Neural progenitor cell (in vitro differentiated cells): ENCODE results near the gene PTPRN2. TPM values are rescaled to one million over a fixed set of nuclear protein-coding genes. Genes with fewer than 3 reads are reported as not detected.

Experiments used
- DNase-seq: peaks from one replicate; pipeline ENCODE4 v3.0.0-alpha.2; 2016; ENCODE audit warnings: low spot score
- H2AFZ ChIP-seq: fragments of 200-600 bp; sonication (generic); replicated peaks from 2 replicates; pipeline ENCODE4 v1.6.1; 2016; ENCODE audit warnings: antibody characterized with exemption
- H3F3A ChIP-seq: fragments of 200-600 bp; sonication (generic); 2 replicates; pipeline ENCODE4 v1.6.1; 2016; ENCODE audit warnings: antibody characterized with exemption, low read depth
- H3K27ac ChIP-seq: fragments of 200-600 bp; sonication (generic); 2 replicates; pipeline ENCODE4 v1.5.1; 2016; ENCODE audit warnings: mild to moderate bottlenecking
- H3K27me3 ChIP-seq: fragments of 200-600 bp; sonication (generic); 2 replicates; pipeline ENCODE4 v1.6.1; 2016; ENCODE audit warnings: mild to moderate bottlenecking, moderate library complexity
- H3K36me3 ChIP-seq: fragments of 200-600 bp; sonication (generic); 2 replicates; pipeline ENCODE4 v1.5.1; 2016
- H3K4me1 ChIP-seq: fragments of 200-600 bp; sonication (generic); 2 replicates; pipeline ENCODE4 v1.6.1; 2016; ENCODE audit warnings: mixed run types
- H3K4me2 ChIP-seq: fragments of 200-600 bp; sonication (generic); 2 replicates; pipeline ENCODE4 v1.6.1; 2016
- H3K4me3 ChIP-seq: fragments of 200-600 bp; sonication (generic); 2 replicates; pipeline ENCODE4 v1.5.1; 2016
- H3K79me2 ChIP-seq: fragments of 200-600 bp; sonication (generic); 2 replicates; pipeline ENCODE4 v1.6.1; 2016; ENCODE audit warnings: low read depth
- H3K9ac ChIP-seq: fragments of 200-600 bp; sonication (generic); 2 replicates; pipeline ENCODE4 v1.6.1; 2016
- H3K9me3 ChIP-seq: fragments of 200-600 bp; sonication (generic); 2 replicates; pipeline ENCODE4 v1.5.1; 2016; ENCODE audit warnings: low read depth
- H4K20me1 ChIP-seq: fragments of 200-600 bp; sonication (generic); 2 replicates; pipeline ENCODE4 v1.6.1; 2016; ENCODE audit warnings: low read depth
- H3K27ac Mint-ChIP-seq: 3 replicates; pipeline ENCODE4 v1.8.0; 2021; ENCODE audit warnings: mixed read lengths
- H3K27me3 Mint-ChIP-seq: 2 replicates; pipeline ENCODE4 v1.8.0; 2022; ENCODE audit warnings: low read depth, mild to moderate bottlenecking, inconsistent platforms, moderate library complexity, mixed read lengths; ENCODE audit not compliant: insufficient read depth
- H3K36me3 Mint-ChIP-seq: 3 replicates; pipeline ENCODE4 v1.8.0; 2021; ENCODE audit warnings: mixed read lengths
- H3K4me1 Mint-ChIP-seq: 3 replicates; pipeline ENCODE4 v1.8.0; 2021; ENCODE audit warnings: mixed read lengths
- H3K4me3 Mint-ChIP-seq: 3 replicates; pipeline ENCODE4 v1.8.0; 2021; ENCODE audit warnings: mild to moderate bottlenecking, moderate library complexity, mixed read lengths
- H3K9me3 Mint-ChIP-seq: 3 replicates; pipeline ENCODE4 v1.8.0; 2020; ENCODE audit warnings: mixed read lengths
- EZH2 ChIP-seq: fragments of 200-600 bp; sonication (generic); IDR thresholded peaks from 2 replicates; pipeline ENCODE4 v1.6.1; 2017; ENCODE audit warnings: antibody characterized with exemption, mild to moderate bottlenecking, moderate library complexity
- EZH2phosphoT487 ChIP-seq: fragments of 200-600 bp; sonication (generic); IDR thresholded peaks from 2 replicates; pipeline ENCODE4 v1.6.1; 2017; ENCODE audit warnings: antibody characterized with exemption
- total RNA-seq: library from RNA; depleted of rRNA; stranded (reverse); fragments of >200 nt; gene quantifications from 2 replicates; pipeline ENCODE4 v1.2.3, GENCODE V29; 2015; ENCODE audit warnings: low replicate concordance
- TF ChIP-seq, protein P1 (sequence below): fragments of 200-600 bp; sonication (generic); IDR thresholded peaks from 2 replicates; pipeline ENCODE4 v1.5.1; 2017; ENCODE audit warnings: antibody characterized with exemption, mild to moderate bottlenecking

Gene PTPRN2
- total RNA-seq, 1 donor from 2014 or later: 3.0 TPM

DNA sequence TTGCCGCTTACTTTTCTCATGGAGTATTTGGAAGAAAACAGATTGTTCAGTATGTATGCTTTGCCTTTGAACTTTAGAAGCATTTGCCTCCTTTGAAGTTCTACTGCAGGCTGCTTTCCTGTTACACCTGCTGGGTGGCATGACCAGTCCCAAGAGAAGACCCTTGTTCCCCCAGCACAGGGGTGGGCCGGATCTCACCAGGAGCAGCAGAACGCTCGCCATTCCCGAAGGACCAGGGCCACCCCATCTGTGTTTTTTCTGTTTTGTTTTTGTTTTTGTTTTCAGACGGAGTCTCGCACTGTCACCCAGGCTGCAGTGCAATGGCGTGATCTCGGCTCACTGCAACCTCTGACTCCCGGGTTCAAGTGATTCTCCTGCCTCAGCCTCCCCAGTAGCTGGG, 493.6 kb downstream of the PTPRN2 start:
- Histone ChIP-seq H4K20me1 (no peaks in the 10 kb centered on the region), H3K4me2 (no peak overlapping the region), H3K9ac (no peak overlapping the region), H3K9me3 (no peaks in the 10 kb centered on the region), H3K27ac (no peak overlapping the region), H3K4me3 (no peak overlapping the region), H3K79me2 (no peaks in the 10 kb centered on the region), H3K36me3 (no peaks in the 10 kb centered on the region), H3K4me1 (no peaks in the 10 kb centered on the region), H3F3A (no peaks in the 10 kb centered on the region), H2AFZ (no peak overlapping the region), H3K27me3 (no peaks in the 10 kb centered on the region)
- Mint-ChIP-seq H3K4me1 (peaks cover 12% of the 10 kb centered on the region), H3K4me3 (no peak overlapping the region), H3K27ac (no peak overlapping the region), H3K9me3 (no peaks in the 10 kb centered on the region), H3K27me3 (peaks cover 6% of the 10 kb centered on the region), H3K36me3 (no peaks in the 10 kb centered on the region)
- TF ChIP-seq EZH2 (no peak), EZH2phosphoT487 (no peak)
- TF ChIP-seq, protein P1, sequence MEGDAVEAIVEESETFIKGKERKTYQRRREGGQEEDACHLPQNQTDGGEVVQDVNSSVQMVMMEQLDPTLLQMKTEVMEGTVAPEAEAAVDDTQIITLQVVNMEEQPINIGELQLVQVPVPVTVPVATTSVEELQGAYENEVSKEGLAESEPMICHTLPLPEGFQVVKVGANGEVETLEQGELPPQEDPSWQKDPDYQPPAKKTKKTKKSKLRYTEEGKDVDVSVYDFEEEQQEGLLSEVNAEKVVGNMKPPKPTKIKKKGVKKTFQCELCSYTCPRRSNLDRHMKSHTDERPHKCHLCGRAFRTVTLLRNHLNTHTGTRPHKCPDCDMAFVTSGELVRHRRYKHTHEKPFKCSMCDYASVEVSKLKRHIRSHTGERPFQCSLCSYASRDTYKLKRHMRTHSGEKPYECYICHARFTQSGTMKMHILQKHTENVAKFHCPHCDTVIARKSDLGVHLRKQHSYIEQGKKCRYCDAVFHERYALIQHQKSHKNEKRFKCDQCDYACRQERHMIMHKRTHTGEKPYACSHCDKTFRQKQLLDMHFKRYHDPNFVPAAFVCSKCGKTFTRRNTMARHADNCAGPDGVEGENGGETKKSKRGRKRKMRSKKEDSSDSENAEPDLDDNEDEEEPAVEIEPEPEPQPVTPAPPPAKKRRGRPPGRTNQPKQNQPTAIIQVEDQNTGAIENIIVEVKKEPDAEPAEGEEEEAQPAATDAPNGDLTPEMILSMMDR: no peak
- no peak for DNase-seq

DNA sequence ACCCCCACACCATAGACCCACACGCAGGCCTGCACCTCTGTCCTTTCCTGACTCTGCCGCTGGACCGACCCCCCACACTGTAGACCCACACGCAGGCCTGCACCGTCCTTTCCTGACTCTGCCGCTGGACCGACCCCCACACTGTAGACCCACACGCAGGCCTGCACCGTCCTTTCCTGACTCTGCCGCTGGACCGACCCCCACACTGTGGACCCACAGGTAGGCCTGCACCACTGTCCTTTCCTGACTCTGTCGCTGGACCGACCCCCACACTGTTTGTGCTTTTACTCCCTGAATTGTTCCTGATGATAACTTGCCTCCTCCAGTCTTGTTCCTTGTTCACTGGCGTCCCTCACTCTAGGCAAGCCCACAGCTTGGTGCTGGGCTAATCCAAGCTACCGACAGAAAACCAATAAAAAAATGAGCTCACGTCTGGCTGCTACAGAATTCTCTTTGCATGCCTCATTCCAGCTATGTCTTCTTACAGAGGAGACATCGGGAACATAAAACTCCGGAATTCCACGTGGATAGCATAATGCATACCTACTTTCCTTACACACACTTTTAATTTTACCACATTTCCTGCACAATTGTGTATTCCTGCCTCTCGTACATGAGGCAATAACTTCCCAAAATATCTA, 494.3 kb downstream of the PTPRN2 start:
- Histone ChIP-seq H3K9me3 (no peaks in the 10 kb centered on the region), H3K4me1 (no peaks in the 10 kb centered on the region), H3K27ac (no peak overlapping the region), H2AFZ (no peak overlapping the region), H3K79me2 (no peaks in the 10 kb centered on the region), H4K20me1 (no peaks in the 10 kb centered on the region), H3K4me3 (no peak overlapping the region), H3K9ac (no peak overlapping the region), H3K36me3 (no peaks in the 10 kb centered on the region), H3K4me2 (no peak overlapping the region), H3K27me3 (no peaks in the 10 kb centered on the region), H3F3A (no peaks in the 10 kb centered on the region)
- Mint-ChIP-seq H3K36me3 (no peaks in the 10 kb centered on the region), H3K9me3 (no peaks in the 10 kb centered on the region), H3K27me3 (peaks cover 6% of the 10 kb centered on the region), H3K27ac (no peak overlapping the region), H3K4me3 (no peak overlapping the region), H3K4me1 (peaks cover 12% of the 10 kb centered on the region)
- no peak for DNase-seq
- TF ChIP-seq, protein P1: no peak
- TF ChIP-seq EZH2phosphoT487 (no peak), EZH2 (no peak)

DNA sequence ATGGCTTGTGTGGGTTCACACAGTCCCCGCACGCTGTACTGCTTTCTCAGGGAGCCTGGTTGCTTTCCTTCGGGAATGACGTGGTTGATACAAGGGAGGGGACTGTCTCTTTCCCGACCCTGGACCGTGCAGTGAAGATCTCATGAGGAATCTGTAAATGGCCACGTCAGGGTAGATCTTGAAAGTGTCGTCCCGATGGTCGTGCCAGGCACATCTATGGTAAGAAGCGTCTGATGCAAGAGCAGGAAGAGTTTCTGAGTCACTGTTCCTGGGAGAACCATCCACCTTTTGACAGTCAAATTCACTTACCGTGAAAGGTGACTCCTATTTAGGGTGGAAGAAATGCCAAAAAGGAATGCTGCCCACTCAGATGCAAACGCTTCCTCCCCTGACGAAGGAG, 500.4 kb downstream of the PTPRN2 start:
- H4K20me1 ChIP-seq: no peaks in the 10 kb centered on the region
- H3K36me3 Mint-ChIP-seq: no peaks in the 10 kb centered on the region
- peak overlapping the region; percentile 35 for H3K27ac Mint-ChIP-seq
- no peaks in the 10 kb centered on the region for H3K27me3 ChIP-seq
- TF ChIP-seq EZH2phosphoT487 (no peak), EZH2 (no peak)
- TF ChIP-seq, protein P1: no peak
- H3K9me3 ChIP-seq: no peaks in the 10 kb centered on the region
- no peak overlapping the region for H3K4me3 ChIP-seq
- H3K9me3 Mint-ChIP-seq: peaks cover 6% of the 10 kb centered on the region
- no peaks in the 10 kb centered on the region for H3K4me1 Mint-ChIP-seq
- no peaks in the 10 kb centered on the region for H3K79me2 ChIP-seq
- no peak overlapping the region for H3K9ac ChIP-seq
- H3K36me3 ChIP-seq: no peaks in the 10 kb centered on the region
- no peaks in the 10 kb centered on the region for H3K4me1 ChIP-seq
- H3K27ac ChIP-seq: no peak overlapping the region
- no peak overlapping the region for H3K4me2 ChIP-seq
- DNase-seq: no peak
- no peaks in the 10 kb centered on the region for H3F3A ChIP-seq
- H3K27me3 Mint-ChIP-seq: peaks cover 11% of the 10 kb centered on the region
- H2AFZ ChIP-seq: no peak overlapping the region
- H3K4me3 Mint-ChIP-seq: no peak overlapping the region
